Erythroblast (primary cell): ENCODE data around the gene SLC48A1.

Experiments used
- GATA1 ChIP-seq: IDR thresholded peaks from 2 replicates; pipeline ENCODE4 v1.6.1; 2011; ENCODE audit warnings: low read depth, mild to moderate bottlenecking, control low read depth, low read length, moderate library complexity
- POLR2A ChIP-seq: IDR thresholded peaks from 2 replicates; pipeline ENCODE4 v1.6.1; 2011; ENCODE audit warnings: mild to moderate bottlenecking, low read length

- TF ChIP-seq POLR2A: no peak
- TF ChIP-seq GATA1: no peak
These were observed 15.0 kb upstream of the SLC48A1 start for GRCh38 chr12:47757840-47758583.
